WTC11 (cell line): Measurements from ENCODE around the gene KIR3DL2. TPM values are rescaled to one million over a fixed set of nuclear protein-coding genes. Genes with fewer than 3 reads are reported as not detected.
"Not testable (repeated sequence)": the region's sequence is repeated elsewhere in the genome, so short reads cannot be mapped to it uniquely, and the experiment has no call there.

Source experiments
- ATAC-seq: fragments of 200-7000 bp; cut with Tn5 transposase; 2 replicates; pipeline ENCODE4 v1.10.0; 2021; ENCODE audit warnings: mild to moderate bottlenecking, moderate library complexity
- CTCF ChIA-PET: fragments of 300-600 bp; sonication (Branson Sonifier 250); formaldehyde crosslinking; loops from one replicate; lab custom pipeline; 2021; ENCODE audit warnings: antibody characterized with exemption; lab: Charles Lee
- POLR2A ChIA-PET: fragments of 350-600 bp; sonication (Branson Sonifier 250); formaldehyde crosslinking; loops from one replicate; lab custom pipeline; 2021; ENCODE audit warnings: antibody characterized with exemption; lab: Charles Lee
- DNase-seq: peaks from one replicate; pipeline ENCODE4 v3.0.0; 2021; ENCODE audit warnings: low spot score
- H3K27ac Mint-ChIP-seq: 2 replicates; pipeline ENCODE4 v1.8.0; 2021; ENCODE audit warnings: mixed read lengths
- H3K27me3 Mint-ChIP-seq: 2 replicates; pipeline ENCODE4 v1.8.0; 2021; ENCODE audit warnings: low read depth, mild to moderate bottlenecking, moderate library complexity, mixed read lengths
- H3K36me3 Mint-ChIP-seq: 2 replicates; pipeline ENCODE4 v1.8.0; 2021; ENCODE audit warnings: mixed read lengths
- H3K4me1 Mint-ChIP-seq: 2 replicates; pipeline ENCODE4 v1.8.0; 2022; ENCODE audit warnings: mixed read lengths
- H3K4me3 Mint-ChIP-seq: 2 replicates; pipeline ENCODE4 v1.8.0; 2021; ENCODE audit warnings: mild to moderate bottlenecking, moderate library complexity, mixed read lengths
- H3K9me3 Mint-ChIP-seq: 2 replicates; pipeline ENCODE4 v1.8.0; 2021; ENCODE audit warnings: mixed read lengths
- ATF1 ChIP-seq: sonication (generic); formaldehyde crosslinking; IDR thresholded peaks from 2 replicates; pipeline ENCODE4 v1.8.1; 2023; ENCODE audit warnings: mild to moderate bottlenecking, moderate library complexity, missing genetic modification reagents
- CDX4 ChIP-seq: fragments of 250-450 bp; sonication (Bioruptor Pico); IDR thresholded peaks from 2 replicates; pipeline ENCODE4 v1.9.0; 2021; ENCODE audit warnings: moderate library complexity, mild to moderate bottlenecking, inconsistent platforms, borderline replicate concordance
- E2F4 ChIP-seq: sonication (generic); formaldehyde crosslinking; IDR thresholded peaks from 2 replicates; pipeline ENCODE4 v1.8.1; 2022; ENCODE audit warnings: low read depth, mild to moderate bottlenecking, moderate library complexity, missing genetic modification reagents, borderline replicate concordance
- E2F5 ChIP-seq: sonication (generic); formaldehyde crosslinking; IDR thresholded peaks from 2 replicates; pipeline ENCODE4 v1.8.1; 2022; ENCODE audit warnings: mild to moderate bottlenecking, moderate library complexity, missing genetic modification reagents
- EMX1 ChIP-seq: fragments of 250-450 bp; sonication (Bioruptor Pico); IDR thresholded peaks from 2 replicates; pipeline ENCODE4 v1.8.0; 2021; ENCODE audit warnings: mild to moderate bottlenecking
- ERG ChIP-seq: fragments of 250-450 bp; sonication (Bioruptor Pico); IDR thresholded peaks from 2 replicates; pipeline ENCODE4 v1.8.0; 2021; ENCODE audit warnings: mild to moderate bottlenecking
- GTF2I ChIP-seq: fragments of 250-450 bp; sonication (Bioruptor Pico); conservative IDR thresholded peaks from 2 replicates; pipeline ENCODE4 v1.4.0; 2021; ENCODE audit warnings: mild to moderate bottlenecking
- HMGA2 ChIP-seq: fragments of 250-450 bp; sonication (Bioruptor Pico); IDR thresholded peaks from 2 replicates; pipeline ENCODE4 v1.4.0; 2021; ENCODE audit warnings: mild to moderate bottlenecking, moderate library complexity
- JAZF1 ChIP-seq: fragments of 250-450 bp; sonication (Bioruptor Pico); IDR thresholded peaks from 2 replicates; pipeline ENCODE4 v1.9.0; 2021; ENCODE audit warnings: moderate library complexity, mild to moderate bottlenecking, inconsistent platforms
- MAX ChIP-seq: sonication (generic); formaldehyde crosslinking; IDR thresholded peaks from 2 replicates; pipeline ENCODE4 v1.8.0; 2022; ENCODE audit warnings: mild to moderate bottlenecking, missing genetic modification reagents
- MLX ChIP-seq: sonication (generic); formaldehyde crosslinking; IDR thresholded peaks from 2 replicates; pipeline ENCODE4 v1.8.1; 2023; ENCODE audit warnings: mild to moderate bottlenecking, missing genetic modification reagents, moderate library complexity
- MXD4 ChIP-seq: fragments of 250-450 bp; sonication (Bioruptor Pico); IDR thresholded peaks from 2 replicates; pipeline ENCODE4 v1.8.0; 2021; ENCODE audit warnings: mild to moderate bottlenecking, moderate library complexity, borderline replicate concordance
- PREB ChIP-seq: sonication (generic); formaldehyde crosslinking; IDR thresholded peaks from 2 replicates; pipeline ENCODE4 v1.8.1; 2022; ENCODE audit warnings: mild to moderate bottlenecking, missing genetic modification reagents, moderate library complexity, borderline replicate concordance
- SMAD3 ChIP-seq: sonication (generic); formaldehyde crosslinking; IDR thresholded peaks from 2 replicates; pipeline ENCODE4 v1.8.0; 2022; ENCODE audit warnings: missing genetic modification reagents, mild to moderate bottlenecking, borderline replicate concordance
- SOX15 ChIP-seq: fragments of 250-450 bp; sonication (Bioruptor Pico); IDR thresholded peaks from 2 replicates; pipeline ENCODE4 v1.9.0; 2021; ENCODE audit warnings: mild to moderate bottlenecking
- STAT6 ChIP-seq: sonication (generic); formaldehyde crosslinking; conservative IDR thresholded peaks from 2 replicates; pipeline ENCODE4 v1.8.1; 2023; ENCODE audit warnings: mild to moderate bottlenecking, low read depth, missing genetic modification reagents, moderate library complexity
- TEAD1 ChIP-seq: sonication (generic); formaldehyde crosslinking; IDR thresholded peaks from 2 replicates; pipeline ENCODE4 v1.8.0; 2022; ENCODE audit warnings: mild to moderate bottlenecking, missing genetic modification reagents
- ZMAT4 ChIP-seq: fragments of 250-450 bp; sonication (Bioruptor Pico); IDR thresholded peaks from 2 replicates; pipeline ENCODE4 v1.9.0; 2021; ENCODE audit warnings: mild to moderate bottlenecking
- ZNF671 ChIP-seq: fragments of 250-450 bp; sonication (Bioruptor Pico); IDR thresholded peaks from 2 replicates; pipeline ENCODE4 v1.8.0; 2021; ENCODE audit warnings: mild to moderate bottlenecking
- total RNA-seq: library from RNA; stranded (reverse); gene quantifications from 3 replicates; pipeline ENCODE4 v1.2.3, GENCODE V29; 2021

The KIR3DL2 gene
- total RNA-seq, 1 experiment from 2014 or later = not detected

GRCh38 chr19:54903303-54903702 is 53.1 kb downstream of the KIR3DL2 start (continued):
- TF ChIP-seq STAT6 = no peak

- not testable (repeated sequence) for DNase-seq, H3K27me3 Mint-ChIP-seq, H3K9me3 Mint-ChIP-seq, H3K4me3 Mint-ChIP-seq, H3K36me3 Mint-ChIP-seq, H3K27ac Mint-ChIP-seq, ATAC-seq
- ChIA-PET CTCF (interaction anchor here (3.0 kb wide), 1 partner anchor 23 kb away, joined by 16 read pairs; no protein-coding TSS in a partner anchor), POLR2A (interaction anchor here (0.7 kb wide), 1 partner anchor 111 kb away, joined by 5 read pairs; no protein-coding TSS in a partner anchor)
- H3K4me1 Mint-ChIP-seq = peaks cover 41% of the 10 kb centered on the region
Measured at GRCh38 chr19:54904261-54904660, 54.0 kb downstream of the KIR3DL2 start.

- peaks cover 32% of the 10 kb centered on the region for H3K4me1 Mint-ChIP-seq
- peak overlapping the region; percentile 87 for H3K27ac Mint-ChIP-seq
- H3K9me3 Mint-ChIP-seq = no peaks in the 10 kb centered on the region; the same call in 1 of the 2 replicates
- ChIA-PET POLR2A (no interaction called here), CTCF (interaction anchor here (0.5 to 0.8 kb wide), 2 partner anchors 12 to 24 kb away, joined by 3 to 4 read pairs; no protein-coding TSS in a partner anchor)
- no peaks in the 10 kb centered on the region; the same call in 1 of the 2 replicates for H3K27me3 Mint-ChIP-seq
- DNase-seq (no peak), ATAC-seq (no peak)
- TF ChIP-seq EMX1 (CRISPR knock-in tag) = no peak
- peaks cover 5% of the 10 kb centered on the region for H3K36me3 Mint-ChIP-seq
- H3K4me3 Mint-ChIP-seq = no peak overlapping the region
Measured at GRCh38 chr19:54905421-54905802, 55.2 kb downstream of the KIR3DL2 start.

- POLR2A ChIA-PET = interaction anchor here (0.5 kb wide), 1 partner anchor 140 kb away, joined by 4 read pairs; no protein-coding TSS in a partner anchor
- CTCF ChIA-PET = interaction anchor here (0.5 to 1.3 kb wide), 3 partner anchors 12 to 25 kb away, joined by 3 to 4 read pairs (median 4); no protein-coding TSS in a partner anchor
- peak; percentile 75 for ATAC-seq
- no peak for TF ChIP-seq MAX (CRISPR knock-in tag)
- no peak for TF ChIP-seq ERG (CRISPR knock-in tag)
- no peak for TF ChIP-seq ZMAT4 (CRISPR knock-in tag)
- TF ChIP-seq MXD4 = no peak
- no peak for TF ChIP-seq HMGA2 (CRISPR knock-in tag)
- TF ChIP-seq GTF2I (CRISPR knock-in tag) = no peak
- TF ChIP-seq MLX = no peak
- no peak for TF ChIP-seq E2F5
- no peak for TF ChIP-seq SMAD3
- TF ChIP-seq SOX15 (CRISPR knock-in tag) = no peak
- TF ChIP-seq ZNF671 (CRISPR knock-in tag) = no peak
- no peak for TF ChIP-seq CDX4 (CRISPR knock-in tag)
- no peak for TF ChIP-seq JAZF1 (CRISPR knock-in tag)
- no peak for TF ChIP-seq PREB (CRISPR knock-in tag)
- TF ChIP-seq TEAD1 = no peak
- TF ChIP-seq E2F4 = no peak
- TF ChIP-seq ATF1 = no peak
Measured at GRCh38 chr19:54905803-54906511, 55.7 kb downstream of the KIR3DL2 start, which contains the start of gene NCR1. Gene NCR1 (plus strand): TSS chr19:54906148. CDS start chr19:54906188, 40 bp downstream.

More at GRCh38 chr19:54905803-54906511, 55.7 kb downstream of the KIR3DL2 start, which contains the start of gene NCR1:
- peaks cover 32% of the 10 kb centered on the region for H3K4me1 Mint-ChIP-seq
- no peaks in the 10 kb centered on the region; the same call in 1 of the 2 replicates for H3K9me3 Mint-ChIP-seq
- peak within 1 kb of the TSS; percentile 87 for H3K27ac Mint-ChIP-seq
- H3K36me3 Mint-ChIP-seq = peaks cover 8% of the 10 kb centered on the region
- no peak for DNase-seq
- H3K27me3 Mint-ChIP-seq = no peaks in the 10 kb centered on the region; the same call in 1 of the 2 replicates
- peak within 1 kb of the TSS; percentile 24; the same call in 1 of the 2 replicates for H3K4me3 Mint-ChIP-seq
